Effector CD4-positive, alpha-beta T cell (primary cell): ENCODE data around the gene CLMN.
"Not testable (repeated sequence)": the region's sequence is repeated elsewhere in the genome, so short reads cannot be mapped to it uniquely, and the experiment has no call there.

ENCODE experiments used
- DNase-seq: peaks from one replicate; pipeline ENCODE4 v3.0.0-alpha.2; 2020

Gene CLMN

GRCh38 chr14:95188380-95188779 lies 131.3 kb downstream of the CLMN start:
- DNase-seq, result no peak

GRCh38 chr14:95185767-95186392 lies 133.8 kb downstream of the CLMN start:
- DNase-seq, result no peak

- DNase-seq, result no peak
These were observed 134.5 kb downstream of the CLMN start for GRCh38 chr14:95185033-95185766.

- DNase-seq, result no peak
These were observed 135.3 kb downstream of the CLMN start for GRCh38 chr14:95184413-95184790.

- no peak for DNase-seq
These were observed 135.9 kb downstream of the CLMN start for GRCh38 chr14:95183532-95184412.

- no peak for DNase-seq
These were observed 136.6 kb downstream of the CLMN start for GRCh38 chr14:95183082-95183481.

- DNase-seq, result no peak
These were observed 137.3 kb downstream of the CLMN start for GRCh38 chr14:95182379-95182778.

- no peak for DNase-seq
These were observed 138.6 kb downstream of the CLMN start for GRCh38 chr14:95180966-95181741.

- not testable (repeated sequence) for DNase-seq
These were observed 144.0 kb downstream of the CLMN start for GRCh38 chr14:95175670-95176069.

GRCh38 chr14:95174184-95174792 lies 145.4 kb downstream of the CLMN start:
- DNase-seq, result no peak

GRCh38 chr14:95173518-95173917 lies 146.2 kb downstream of the CLMN start:
- DNase-seq, result no peak

GRCh38 chr14:95167177-95167576 lies 152.5 kb downstream of the CLMN start:
- no peak for DNase-seq

GRCh38 chr14:95165517-95165916 lies 154.2 kb downstream of the CLMN start:
- no peak for DNase-seq

- DNase-seq, result no peak
These were observed 155.2 kb downstream of the CLMN start for GRCh38 chr14:95164506-95164905.

- DNase-seq, result no peak
These were observed 156.0 kb downstream of the CLMN start for GRCh38 chr14:95163666-95164065.

GRCh38 chr14:95163132-95163531 lies 156.6 kb downstream of the CLMN start:
- no peak for DNase-seq

GRCh38 chr14:95162641-95163040 lies 157.1 kb downstream of the CLMN start:
- no peak for DNase-seq

GRCh38 chr14:95157327-95158189 lies 162.2 kb downstream of the CLMN start, which contains the start of gene DICER1:
Gene DICER1 (minus strand): TSS chr14:95157529. CDS start chr14:95133458, 24,071 bp downstream.
- DNase-seq, result peak; percentile 92

GRCh38 chr14:95157048-95157326 lies 162.7 kb downstream of the CLMN start:
- DNase-seq, result no peak

GRCh38 chr14:95156161-95157047 lies 163.3 kb downstream of the CLMN start:
- DNase-seq, result peak; percentile 15
